ENCODE data around the gene CES1.
"Not testable (repeated sequence)": the region's sequence is repeated elsewhere in the genome, so short reads cannot be mapped to it uniquely, and the experiment has no call there.

CES1 gene

GRCh38 chr16:55832773-55833691 is at the start of gene CES1:
Gene CES1 (minus strand): TSS chr16:55833096. CDS start chr16:55833055, 41 bp downstream.
- no peak for DNase-seq (ENCODE audit: extremely low read depth in 1 of 2, low read depth in 1 of 2)

- DNase-seq (ENCODE audit: extremely low read depth in 1 of 2, low read depth in 1 of 2), result no peak
Measured at GRCh38 chr16:55876854-55877253, 44.0 kb upstream of the CES1 start.

DNA sequence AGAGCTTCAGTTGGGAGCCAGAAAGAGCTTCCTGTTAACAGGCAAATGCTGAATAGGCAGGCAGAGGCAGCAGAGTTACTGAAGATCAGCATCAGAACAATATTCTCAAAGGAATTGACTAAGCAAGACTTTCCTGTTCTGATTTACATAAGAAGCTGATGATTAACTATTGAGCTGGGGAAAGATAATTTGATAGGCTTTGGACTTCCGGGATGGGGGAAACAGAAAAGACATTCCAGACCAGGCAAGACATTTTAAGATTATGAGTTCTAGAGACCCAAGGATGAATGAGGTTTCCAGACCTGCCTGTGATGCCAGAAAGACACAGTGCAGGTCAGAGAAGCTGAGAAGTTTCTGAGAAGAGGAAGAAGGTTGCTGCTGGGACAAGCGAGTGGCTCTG is 42.4 kb upstream of the CES1 start, which contains the start of gene CES5A:
Gene CES5A, minus strand, starts transcription at position 101 of the 400 bp plus-strand sequence. CDS start 152 bp downstream, outside the sequence.
- no peak for DNase-seq (ENCODE audit: extremely low read depth in 1 of 2, low read depth in 1 of 2)

GRCh38 chr16:55873122-55873521 is 40.2 kb upstream of the CES1 start:
- no peak for DNase-seq (ENCODE audit: extremely low read depth in 1 of 2, low read depth in 1 of 2)

GRCh38 chr16:55872130-55872529 is 39.2 kb upstream of the CES1 start:
- DNase-seq (ENCODE audit: extremely low read depth in 1 of 2, low read depth in 1 of 2), result no peak

- DNase-seq (ENCODE audit: extremely low read depth in 1 of 2, low read depth in 1 of 2), result no peak
Measured at GRCh38 chr16:55871411-55872038, 38.6 kb upstream of the CES1 start.

DNA sequence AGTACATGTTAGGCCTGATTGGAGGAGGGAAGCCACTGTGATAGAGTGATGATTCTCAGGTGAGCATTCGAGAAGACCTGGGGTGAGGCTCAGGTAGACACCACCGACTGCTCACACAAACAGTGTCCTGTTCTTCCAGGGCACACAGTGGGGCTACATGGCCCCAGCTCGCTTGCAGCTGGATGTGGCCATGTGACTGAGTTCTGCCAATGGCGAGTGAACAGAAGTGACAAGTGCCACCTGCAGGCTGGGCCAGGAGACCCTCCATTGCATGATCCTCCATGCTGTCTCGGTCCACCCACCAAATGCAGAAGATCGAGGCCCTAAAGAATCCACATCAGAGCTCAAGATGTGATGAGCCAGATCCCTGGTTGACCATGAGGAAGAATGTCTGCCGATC is 36.1 kb upstream of the CES1 start:
- DNase-seq (ENCODE audit: extremely low read depth in 1 of 2, low read depth in 1 of 2), result no peak

GRCh38 chr16:55868137-55868536 is 35.2 kb upstream of the CES1 start:
- no peak for DNase-seq (ENCODE audit: extremely low read depth in 1 of 2, low read depth in 1 of 2)

DNA sequence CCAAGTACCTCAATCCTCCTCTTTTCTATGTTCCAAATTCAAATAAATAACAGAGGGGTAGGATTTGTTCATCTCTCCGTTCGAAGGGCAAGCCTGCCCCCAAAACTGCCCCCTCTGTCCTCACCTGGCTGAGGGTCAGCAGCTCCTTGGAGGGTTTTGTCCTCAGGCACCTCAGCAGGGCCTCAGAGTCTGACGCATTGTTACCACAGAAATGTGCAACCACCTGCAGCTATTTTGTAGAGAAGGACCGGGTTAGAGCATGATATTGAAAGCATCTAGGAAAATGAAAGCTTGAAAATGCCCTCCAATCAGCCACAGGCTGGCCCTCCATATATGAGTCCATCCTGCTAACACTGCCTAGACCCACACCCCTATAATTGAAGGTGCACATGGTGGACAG is 28.4 kb upstream of the CES1 start:
- no peak for DNase-seq (ENCODE audit: extremely low read depth in 1 of 2, low read depth in 1 of 2)

DNA sequence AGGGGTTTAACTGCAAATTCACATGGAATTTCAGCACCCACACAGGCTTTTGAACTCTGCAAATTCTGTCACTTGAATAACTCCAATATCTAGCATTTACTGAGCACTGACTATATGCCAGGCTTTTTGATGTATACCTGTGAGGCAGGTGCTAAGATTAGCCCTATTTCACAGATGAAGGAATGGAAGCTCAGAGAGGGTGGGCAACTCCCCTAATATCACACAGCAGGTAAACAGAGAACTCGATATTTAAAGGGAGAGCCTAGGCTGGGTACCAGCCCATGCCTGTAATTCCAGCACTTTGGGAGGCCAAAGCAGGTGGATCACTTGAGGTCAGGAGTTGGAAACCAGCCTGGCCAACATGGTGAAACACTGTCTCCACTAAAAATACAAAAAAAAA is 24.8 kb upstream of the CES1 start:
- DNase-seq (ENCODE audit: extremely low read depth in 1 of 2, low read depth in 1 of 2), result not testable (repeated sequence)

DNA sequence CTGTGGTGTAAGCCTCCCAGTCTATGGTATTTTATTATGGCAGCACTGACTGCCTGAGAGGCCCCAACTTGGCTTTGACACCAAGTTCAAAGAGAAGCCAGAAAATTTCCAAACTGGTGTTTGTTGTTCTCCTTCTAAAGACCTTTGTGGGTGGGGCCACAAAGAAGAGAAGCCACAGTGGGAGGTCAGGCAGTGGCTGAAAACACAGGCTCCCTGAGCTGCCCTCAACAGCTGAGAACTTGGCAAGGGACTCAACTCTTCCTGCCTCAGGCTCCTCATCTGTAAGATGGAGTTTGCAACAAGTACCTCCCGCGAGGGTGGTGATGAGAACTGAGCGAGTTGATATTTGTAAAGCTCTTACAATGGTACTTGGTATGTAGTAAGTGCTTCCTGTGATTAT is 24.1 kb upstream of the CES1 start:
- DNase-seq (ENCODE audit: extremely low read depth in 1 of 2, low read depth in 1 of 2), result no peak

DNA sequence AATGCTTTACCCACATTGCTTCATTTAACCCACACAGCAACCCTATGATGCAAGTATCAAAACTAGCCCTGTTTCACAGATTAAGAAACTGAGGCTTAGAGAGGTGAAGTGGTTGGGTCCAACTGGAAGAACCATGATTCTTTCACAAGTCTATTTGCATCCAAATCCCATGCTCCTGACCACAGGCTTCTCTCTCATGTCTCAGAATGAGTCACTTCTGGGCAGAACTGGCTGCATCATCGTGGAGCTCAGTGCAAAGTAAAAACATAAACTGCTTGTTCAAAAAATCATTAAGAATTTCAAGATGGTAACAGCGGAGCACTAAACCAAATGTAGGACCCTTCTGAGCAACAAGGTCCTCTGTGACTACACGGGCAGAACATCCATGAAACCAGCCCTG is 20.2 kb upstream of the CES1 start:
- no peak for DNase-seq (ENCODE audit: extremely low read depth in 1 of 2, low read depth in 1 of 2)

DNA sequence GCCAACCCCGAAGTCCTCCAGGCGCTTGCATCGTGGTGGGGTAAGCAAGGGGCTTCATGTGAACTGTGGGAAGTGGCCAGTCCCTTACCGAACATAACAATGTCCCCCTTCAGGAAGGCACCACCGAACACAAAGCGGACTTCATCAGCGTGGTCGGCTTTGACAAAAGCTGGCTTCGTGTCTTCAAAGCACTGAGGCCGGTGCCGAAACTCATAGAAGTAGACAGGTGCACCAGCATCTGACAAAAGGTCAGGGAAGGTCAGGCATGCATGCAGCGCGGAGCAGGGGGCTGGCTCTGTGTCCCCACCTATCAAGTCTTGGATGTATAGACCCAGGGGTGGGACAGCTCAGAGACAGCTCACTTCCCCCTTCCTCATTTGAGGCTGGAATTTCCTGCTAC is 16.6 kb upstream of the CES1 start:
- no peak for DNase-seq (ENCODE audit: extremely low read depth in 1 of 2, low read depth in 1 of 2)

DNA sequence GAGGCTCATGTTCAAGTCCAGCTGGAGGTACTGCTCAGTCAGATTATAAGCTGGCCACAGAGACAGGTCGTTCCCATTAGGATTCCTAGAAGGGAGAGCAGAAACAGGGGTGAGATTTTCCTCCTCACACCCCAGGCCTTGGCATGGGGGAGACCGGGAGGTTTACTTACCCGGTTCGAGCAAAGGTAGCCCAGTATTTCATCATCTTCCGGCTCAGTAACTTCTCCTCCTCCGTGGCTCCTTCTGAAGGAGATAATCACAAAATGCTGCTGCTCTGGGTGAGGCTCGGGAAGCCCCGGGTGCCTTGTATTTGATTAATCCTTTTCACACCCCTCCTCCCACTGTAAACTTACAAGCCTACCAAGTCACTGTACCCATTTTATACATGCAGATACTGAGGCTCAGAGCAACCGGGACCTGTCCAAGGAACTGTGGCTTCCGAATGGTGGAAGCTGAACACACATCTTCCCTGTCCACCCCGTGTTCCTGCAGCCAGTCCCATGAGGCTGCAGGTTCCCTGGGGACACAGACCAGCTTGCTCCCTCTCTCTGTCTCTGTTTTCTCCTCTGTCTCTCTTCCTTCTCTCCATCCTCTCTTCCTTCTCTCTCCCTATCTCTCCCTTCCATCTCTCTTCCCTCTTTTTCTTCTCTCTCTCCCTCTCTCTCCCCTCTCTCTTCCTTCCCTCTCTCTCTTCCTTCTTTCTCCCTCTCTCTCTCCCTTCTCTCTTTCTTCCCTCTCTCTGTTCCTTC is 13.9 kb upstream of the CES1 start:
- no peak for DNase-seq (ENCODE audit: extremely low read depth in 1 of 2, low read depth in 1 of 2)

GRCh38 chr16:55843105-55843395 is 10.2 kb upstream of the CES1 start:
- DNase-seq (ENCODE audit: extremely low read depth in 1 of 2, low read depth in 1 of 2), result no peak

- DNase-seq (ENCODE audit: extremely low read depth in 1 of 2, low read depth in 1 of 2), result no peak
Measured at GRCh38 chr16:55842369-55843104, 9.6 kb upstream of the CES1 start.

DNA sequence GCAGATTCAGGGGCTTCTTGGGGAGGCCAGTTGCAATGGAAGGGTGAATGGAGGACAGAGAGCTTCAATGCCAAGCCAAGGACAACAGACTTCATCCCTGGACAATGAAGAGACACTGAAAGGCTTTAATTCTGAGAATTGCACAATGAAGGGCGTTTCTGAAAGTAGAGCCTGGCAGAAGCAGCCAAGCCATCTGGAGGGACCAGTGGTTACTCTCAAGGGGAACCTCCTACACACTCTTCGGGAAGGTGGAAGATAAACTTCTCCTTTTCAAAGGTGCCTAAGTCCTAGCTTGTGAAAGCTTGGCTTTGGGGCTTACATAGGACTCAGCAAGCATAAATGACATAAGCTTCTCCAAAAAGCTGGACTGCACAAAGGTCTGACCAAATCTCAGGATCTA is 6.2 kb upstream of the CES1 start:
- DNase-seq (ENCODE audit: extremely low read depth in 1 of 2, low read depth in 1 of 2), result no peak

DNA sequence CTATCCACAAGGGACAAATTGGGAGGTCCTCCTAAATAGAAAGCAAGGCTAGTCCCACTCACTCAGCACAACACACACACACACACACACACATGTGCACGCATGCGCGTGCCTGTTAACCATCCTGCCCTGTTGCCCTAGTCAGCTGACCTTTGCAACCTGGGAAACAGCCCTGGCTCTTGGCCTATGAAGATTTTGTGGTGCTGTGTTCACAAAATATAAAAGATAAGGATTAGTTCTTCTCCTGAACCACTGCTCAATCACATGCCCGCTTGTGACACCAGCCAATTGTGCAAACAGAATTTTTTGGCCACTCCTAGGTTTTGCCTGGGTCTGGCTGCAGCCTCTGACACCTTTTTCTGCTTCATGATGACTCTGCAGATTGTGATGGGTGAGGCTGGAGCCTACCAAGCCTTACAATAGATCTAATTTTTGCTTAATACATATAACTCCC is 3.3 kb upstream of the CES1 start:
- no peak for DNase-seq (ENCODE audit: extremely low read depth in 1 of 2, low read depth in 1 of 2)

DNA sequence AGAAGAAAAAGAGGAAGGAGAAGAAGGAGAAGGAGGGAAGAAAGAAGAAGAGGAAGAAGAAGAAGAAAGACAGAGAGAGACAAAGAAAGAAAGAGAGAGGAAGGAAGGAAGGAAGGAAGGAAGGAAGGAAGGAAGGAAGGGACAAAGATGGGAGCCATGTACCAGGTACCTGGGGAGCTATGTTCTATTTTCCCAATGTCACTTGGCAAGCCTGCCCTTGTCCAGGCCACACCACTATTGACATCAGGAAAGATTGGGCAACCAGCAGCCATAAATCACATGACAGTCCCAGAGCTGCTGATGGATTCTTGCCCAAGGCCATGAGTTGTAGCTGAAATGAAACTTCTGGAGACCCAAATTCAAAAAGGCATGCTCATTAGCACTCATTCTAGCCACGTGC is 2.7 kb upstream of the CES1 start:
- DNase-seq (ENCODE audit: extremely low read depth in 1 of 2, low read depth in 1 of 2), result no peak

GRCh38 chr16:55835173-55835572 is 2.3 kb upstream of the CES1 start:
- not testable (repeated sequence) for DNase-seq (ENCODE audit: extremely low read depth in 1 of 2, low read depth in 1 of 2)

- DNase-seq (ENCODE audit: extremely low read depth in 1 of 2, low read depth in 1 of 2), result no peak
Measured at GRCh38 chr16:55834049-55834448, 1.2 kb upstream of the CES1 start.
